IMR-90 (cell line): Measurements from ENCODE around the gene DSE. TPM values are rescaled to one million over a fixed set of nuclear protein-coding genes. Genes with fewer than 3 reads are reported as not detected.

Experiments
- ATAC-seq: fragments of 200-7000 bp; cut with Tn5 transposase; 2 replicates; pipeline ENCODE4 v1.9.1; 2020; ENCODE audit warnings: low read depth, mild to moderate bottlenecking, moderate library complexity
- BruUV-seq: library from RNA; stranded (reverse); fragments of 400-500 nt; replicated peaks from 2 replicates; lab custom pipeline; 2021; lab: Mats Ljungman, UMichigan
- CTCF ChIA-PET: fragments of 300-600 bp; formaldehyde crosslinking; extraction: SDS; loops from one replicate; lab custom pipeline; 2021; ENCODE audit warnings: antibody characterized with exemption; lab: Yijun Ruan, JAX
- POLR2A ChIA-PET: fragments of 300-600 bp; sonication (Branson Sonifier 250); formaldehyde crosslinking; loops from one replicate; lab custom pipeline; 2022; ENCODE audit warnings: antibody characterized with exemption; ENCODE audit not compliant: unreplicated experiment; lab: Charles Lee
- DNase-seq: peaks from one replicate; pipeline ENCODE4 v3.0.0; 2013
- H2AFZ ChIP-seq: replicated peaks from 2 replicates; pipeline ENCODE3; 2013; ENCODE audit warnings: low read length, mild to moderate bottlenecking; ENCODE audit not compliant: poor library complexity
- H2AK5ac ChIP-seq: 2 replicates; pipeline ENCODE4 v1.6.1; 2013; ENCODE audit warnings: low read depth, low read length, inconsistent platforms
- H2AK9ac ChIP-seq: replicated peaks from 2 replicates; pipeline ENCODE3; 2013; ENCODE audit warnings: mild to moderate bottlenecking, low read depth, low read length, moderate library complexity; ENCODE audit not compliant: poor library complexity
- H2BK120ac ChIP-seq: 2 replicates; pipeline ENCODE4 v1.6.1; 2013; ENCODE audit warnings: low read depth, low read length, inconsistent platforms
- H2BK15ac ChIP-seq: 3 replicates; pipeline ENCODE4 v1.6.1; 2013; ENCODE audit warnings: low read depth, low read length, inconsistent platforms
- H2BK20ac ChIP-seq: 2 replicates; pipeline ENCODE4 v1.6.1; 2013; ENCODE audit warnings: low read depth, mild to moderate bottlenecking, inconsistent platforms, low read length, moderate library complexity
- H2BK5ac ChIP-seq: 2 replicates; pipeline ENCODE4 v1.6.1; 2013; ENCODE audit warnings: mild to moderate bottlenecking, low read depth, low read length, inconsistent platforms; ENCODE audit not compliant: poor library complexity, severe bottlenecking
- H3K14ac ChIP-seq: replicated peaks from 2 replicates; pipeline ENCODE4 v1.6.1; 2013; ENCODE audit warnings: low read depth, low read length, inconsistent platforms
- H3K18ac ChIP-seq: 2 replicates; pipeline ENCODE4 v1.6.1; 2013; ENCODE audit warnings: low read depth, low read length, control low read depth
- H3K23ac ChIP-seq: 2 replicates; pipeline ENCODE4 v1.6.1; 2013; ENCODE audit warnings: low read depth, low read length, inconsistent platforms
- H3K27ac ChIP-seq: 2 replicates; pipeline ENCODE4 v1.5.1; 2013; ENCODE audit warnings: mild to moderate bottlenecking, control low read depth, low read length; ENCODE audit not compliant: insufficient read depth
- H3K27me3 ChIP-seq: 2 replicates; pipeline ENCODE4 v1.6.1; 2013; ENCODE audit warnings: low read length; ENCODE audit not compliant: control insufficient read depth, insufficient read depth
- H3K36me3 ChIP-seq: 2 replicates; pipeline ENCODE4 v1.6.1; 2013; ENCODE audit warnings: low read length, mixed read lengths; ENCODE audit not compliant: control insufficient read depth, insufficient read depth
- H3K4ac ChIP-seq: 2 replicates; pipeline ENCODE4 v1.6.1; 2013; ENCODE audit warnings: low read depth, low read length, inconsistent platforms
- H3K4me1 ChIP-seq: 2 replicates; pipeline ENCODE4 v1.6.1; 2013; ENCODE audit warnings: low read length, mixed read lengths; ENCODE audit not compliant: control insufficient read depth, insufficient read depth
- H3K4me2 ChIP-seq: 2 replicates; pipeline ENCODE4 v1.6.1; 2013; ENCODE audit warnings: low read depth, mild to moderate bottlenecking, control low read depth, low read length, moderate library complexity
- H3K4me3 ChIP-seq: 2 replicates; pipeline ENCODE4 v1.5.1; 2013; ENCODE audit warnings: low read depth, mild to moderate bottlenecking, control low read depth, low read length, moderate library complexity; ENCODE audit not compliant: insufficient read depth
- H3K56ac ChIP-seq: 2 replicates; pipeline ENCODE4 v1.6.1; 2013; ENCODE audit warnings: low read length, inconsistent platforms; ENCODE audit not compliant: insufficient read depth; ENCODE audit errors: extremely low read depth
- H3K79me1 ChIP-seq, 2 experiments: 2 replicates each; pipeline ENCODE4 v1.6.1; 2013; ENCODE audit warnings: low read length in 2 of 2, inconsistent platforms in 1 of 2, low read depth in 1 of 2
- H3K9ac ChIP-seq: 2 replicates; pipeline ENCODE4 v1.6.1; 2013; ENCODE audit warnings: low read depth, low read length, control low read depth
- H3K9me1 ChIP-seq: 2 replicates; pipeline ENCODE4 v1.6.1; 2013; ENCODE audit warnings: low read length, inconsistent platforms; ENCODE audit not compliant: insufficient read depth
- H3K9me3 ChIP-seq: 2 replicates; pipeline ENCODE4 v1.6.1; 2013; ENCODE audit warnings: low read length; ENCODE audit not compliant: control insufficient read depth, insufficient read depth
- H4K20me1 ChIP-seq: 2 replicates; pipeline ENCODE4 v1.6.1; 2013; ENCODE audit warnings: low read length, inconsistent platforms; ENCODE audit not compliant: insufficient read depth
- H4K5ac ChIP-seq: 2 replicates; pipeline ENCODE4 v1.6.1; 2013; ENCODE audit warnings: mild to moderate bottlenecking, low read depth, low read length, control low read depth
- H4K8ac ChIP-seq, 2 experiments: 2 replicates each; pipeline ENCODE4 v1.6.1; 2013; ENCODE audit warnings: low read depth in 2 of 2, low read length in 2 of 2, control low read depth in 1 of 2, inconsistent platforms in 1 of 2
- H4K91ac ChIP-seq: 2 replicates; pipeline ENCODE4 v1.6.1; 2013; ENCODE audit warnings: low read depth, low read length, inconsistent platforms; ENCODE audit not compliant: insufficient read depth
- BHLHE40 ChIP-seq: fragments of 150-350 bp; IDR thresholded peaks from 2 replicates; pipeline ENCODE4 v1.6.1; 2016; ENCODE audit warnings: mild to moderate bottlenecking, low read depth, low read length
- CHD1 ChIP-seq: IDR thresholded peaks from 2 replicates; pipeline ENCODE4 v1.6.1; 2012; ENCODE audit warnings: low read depth, low read length, improper control_type of control experiment
- FOS ChIP-seq: fragments of 150-350 bp; IDR thresholded peaks from 2 replicates; pipeline ENCODE4 v1.6.1; 2016; ENCODE audit warnings: low read depth, low read length
- NFE2L2 ChIP-seq: fragments of 150-350 bp; IDR thresholded peaks from 2 replicates; pipeline ENCODE4 v1.6.1; 2016; ENCODE audit warnings: low read depth, mild to moderate bottlenecking, low read length
- POLR2A ChIP-seq: IDR thresholded peaks from 2 replicates; pipeline ENCODE4 v1.6.1; 2012; ENCODE audit warnings: mild to moderate bottlenecking, low read depth, low read length
- RAD21 ChIP-seq: IDR thresholded peaks from 2 replicates; pipeline ENCODE4 v1.6.1; 2012; ENCODE audit warnings: low read length, improper control_type of control experiment
- RCOR1 ChIP-seq: IDR thresholded peaks from 2 replicates; pipeline ENCODE4 v1.6.1; 2012; ENCODE audit warnings: mild to moderate bottlenecking, low read length, improper control_type of control experiment; ENCODE audit not compliant: insufficient replicate concordance
- RFX5 ChIP-seq: IDR thresholded peaks from 2 replicates; pipeline ENCODE4 v1.8.0; 2012; ENCODE audit warnings: low read depth, mild to moderate bottlenecking, low read length, moderate library complexity
- WGBS, 2 experiments: methylation state at CpG; one replicate each; pipeline versions ENCODE4 v1.1.5 to v1.1.7; 2013; ENCODE audit warnings: missing lambda C conversion rate in 2 of 2; ENCODE audit not compliant: insufficient read length in 1 of 2; ENCODE audit errors: extremely low coverage in 2 of 2; 5-methylcytosine and 5-hydroxymethylcytosine counted together
- dilution Hi-C: fragments of 300-500 bp; cut with HindIII; formaldehyde crosslinking; loops from one replicate; pipeline ENCODE4 v1.14.3; 2018; ENCODE audit warnings: low sequenced_read_pairs; ENCODE audit not compliant: unreplicated experiment
- in situ Hi-C: fragments of 300-500 bp; cut with MboI; formaldehyde crosslinking; loops from 3 replicates; pipeline ENCODE4 v1.14.3; 2019; ENCODE audit warnings: low sequenced_read_pairs, inconsistent platforms, mixed read lengths
- intact Hi-C: fragments of 100-400 bp; cut with micrococcal nuclease; formaldehyde crosslinking; loops from 2 replicates; pipeline ENCODE4 v1.10.0; 2022
- polyA plus RNA-seq, 3 experiments: library from polyadenylated mRNA; depleted of rRNA; stranded (reverse); fragments of >200 nt; gene quantifications; 2 replicates each; pipeline ENCODE4 v1.2.3, GENCODE V29; 2012; ENCODE audit warnings: low replicate concordance in 1 of 3
- total RNA-seq: library from RNA; depleted of rRNA; stranded (reverse); fragments of >200 nt; gene quantifications from 2 replicates; pipeline ENCODE4 v1.2.3, GENCODE V29; 2012
- TF ChIP-seq, protein P1 (sequence below): fragments of 150-350 bp; IDR thresholded peaks from 2 replicates; pipeline ENCODE4 v1.6.1; 2016; ENCODE audit warnings: low read depth, mild to moderate bottlenecking, low read length, moderate library complexity, borderline replicate concordance
- TF ChIP-seq, protein P2 (sequence below): conservative IDR thresholded peaks from 2 replicates; pipeline ENCODE4 v1.5.1; 2012; ENCODE audit warnings: mild to moderate bottlenecking, low read depth, low read length, improper control_type of control experiment
- TF ChIP-seq, protein P3 (sequence below): fragments of 150-350 bp; IDR thresholded peaks from 2 replicates; pipeline ENCODE4 v1.6.1; 2017; ENCODE audit warnings: mild to moderate bottlenecking, antibody characterized with exemption, low read length, low read depth

The DSE gene
- total and polyA plus RNA-seq, 2 of the 4 experiments (the other 2 are of a cell fraction): 48.0 to 154 TPM

DNA sequence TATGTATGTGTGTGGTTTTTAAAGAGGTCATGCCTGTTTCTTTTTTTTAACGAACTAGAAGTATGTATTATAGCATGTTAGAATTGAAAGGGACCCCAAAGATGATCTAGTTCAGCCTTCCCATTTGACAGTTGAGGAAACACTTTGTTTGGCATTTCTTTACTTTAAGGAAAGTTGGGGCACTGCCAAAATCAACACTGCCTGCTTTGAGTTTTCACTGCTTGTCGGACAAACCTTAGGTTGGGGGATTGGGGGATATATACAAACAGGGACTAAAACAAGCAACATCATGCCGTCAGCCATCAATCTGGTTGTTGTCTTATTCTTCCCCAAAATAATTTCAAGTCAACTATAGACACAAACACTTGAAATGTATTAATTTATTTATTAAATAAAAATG, 76.3 kb downstream of the DSE start:
- H3K27ac ChIP-seq: peak overlapping the region; percentile 96; the same call in 1 of the 2 replicates

More for the DNA sequence above, 76.3 kb downstream of the DSE start:
- Histone ChIP-seq H3K56ac (peak overlapping the region; percentile 70; the same call in 1 of the 2 replicates), H2BK20ac (peak overlapping the region; percentile 88), H3K9me1 (peaks cover 23% of the 10 kb centered on the region), H2AK5ac (peak overlapping the region; percentile 37; the same call in 1 of the 2 replicates), H4K91ac (peak overlapping the region; percentile 73), H2BK5ac (peak overlapping the region; percentile 92), H3K9ac (peak overlapping the region; percentile 66; the same call in 1 of the 2 replicates), H2BK15ac (peak overlapping the region; percentile 58; the same call in 1 of the 3 replicates), H3K14ac (peak overlapping the region; percentile 29; the same call in 1 of the 2 replicates), H3K4me2 (peak overlapping the region; percentile 94), H3K23ac (peak overlapping the region; percentile 61), H3K18ac (peak overlapping the region; percentile 97), H3K4me3 (no peak overlapping the region), H4K8ac (peak overlapping the region in 1 of 2 experiments; percentile 82; a peak in 2 of 4 replicates), H4K5ac (peak overlapping the region; percentile 36), H3K27me3 (no peaks in the 10 kb centered on the region), H2AK9ac (no peak overlapping the region), H2BK120ac (peak overlapping the region; percentile 88), H4K20me1 (peaks cover 3% of the 10 kb centered on the region; the same call in 1 of the 2 replicates), H3K4me1 (peaks cover 9% of the 10 kb centered on the region), H3K4ac (peak overlapping the region; percentile 75), H3K9me3 (no peaks in the 10 kb centered on the region), H3K36me3 (no peaks in the 10 kb centered on the region; the same call in 1 of the 2 replicates), H3K79me1 (peaks cover 5 to 12% of the 10 kb centered on the region in 2 experiments; a peak in 3 of 4 replicates), H2AFZ (no peak overlapping the region)
- TF ChIP-seq RCOR1 (no peak), NFE2L2 (no peak), CHD1 (no peak), RAD21 (no peak), FOS (no peak), BHLHE40 (no peak), POLR2A (no peak), RFX5 (no peak)
- TF ChIP-seq, protein P1, sequence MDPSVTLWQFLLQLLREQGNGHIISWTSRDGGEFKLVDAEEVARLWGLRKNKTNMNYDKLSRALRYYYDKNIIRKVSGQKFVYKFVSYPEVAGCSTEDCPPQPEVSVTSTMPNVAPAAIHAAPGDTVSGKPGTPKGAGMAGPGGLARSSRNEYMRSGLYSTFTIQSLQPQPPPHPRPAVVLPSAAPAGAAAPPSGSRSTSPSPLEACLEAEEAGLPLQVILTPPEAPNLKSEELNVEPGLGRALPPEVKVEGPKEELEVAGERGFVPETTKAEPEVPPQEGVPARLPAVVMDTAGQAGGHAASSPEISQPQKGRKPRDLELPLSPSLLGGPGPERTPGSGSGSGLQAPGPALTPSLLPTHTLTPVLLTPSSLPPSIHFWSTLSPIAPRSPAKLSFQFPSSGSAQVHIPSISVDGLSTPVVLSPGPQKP: no peak
- TF ChIP-seq, protein P2, sequence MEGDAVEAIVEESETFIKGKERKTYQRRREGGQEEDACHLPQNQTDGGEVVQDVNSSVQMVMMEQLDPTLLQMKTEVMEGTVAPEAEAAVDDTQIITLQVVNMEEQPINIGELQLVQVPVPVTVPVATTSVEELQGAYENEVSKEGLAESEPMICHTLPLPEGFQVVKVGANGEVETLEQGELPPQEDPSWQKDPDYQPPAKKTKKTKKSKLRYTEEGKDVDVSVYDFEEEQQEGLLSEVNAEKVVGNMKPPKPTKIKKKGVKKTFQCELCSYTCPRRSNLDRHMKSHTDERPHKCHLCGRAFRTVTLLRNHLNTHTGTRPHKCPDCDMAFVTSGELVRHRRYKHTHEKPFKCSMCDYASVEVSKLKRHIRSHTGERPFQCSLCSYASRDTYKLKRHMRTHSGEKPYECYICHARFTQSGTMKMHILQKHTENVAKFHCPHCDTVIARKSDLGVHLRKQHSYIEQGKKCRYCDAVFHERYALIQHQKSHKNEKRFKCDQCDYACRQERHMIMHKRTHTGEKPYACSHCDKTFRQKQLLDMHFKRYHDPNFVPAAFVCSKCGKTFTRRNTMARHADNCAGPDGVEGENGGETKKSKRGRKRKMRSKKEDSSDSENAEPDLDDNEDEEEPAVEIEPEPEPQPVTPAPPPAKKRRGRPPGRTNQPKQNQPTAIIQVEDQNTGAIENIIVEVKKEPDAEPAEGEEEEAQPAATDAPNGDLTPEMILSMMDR: no peak
- TF ChIP-seq, protein P3, sequence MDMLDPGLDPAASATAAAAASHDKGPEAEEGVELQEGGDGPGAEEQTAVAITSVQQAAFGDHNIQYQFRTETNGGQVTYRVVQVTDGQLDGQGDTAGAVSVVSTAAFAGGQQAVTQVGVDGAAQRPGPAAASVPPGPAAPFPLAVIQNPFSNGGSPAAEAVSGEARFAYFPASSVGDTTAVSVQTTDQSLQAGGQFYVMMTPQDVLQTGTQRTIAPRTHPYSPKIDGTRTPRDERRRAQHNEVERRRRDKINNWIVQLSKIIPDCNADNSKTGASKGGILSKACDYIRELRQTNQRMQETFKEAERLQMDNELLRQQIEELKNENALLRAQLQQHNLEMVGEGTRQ: no peak
- BruUV-seq: no TSS peak
- ChIA-PET CTCF (interaction anchor here (0.6 to 2.8 kb wide), 5 partner anchors 14 to 159 kb away, joined by 3 to 12 read pairs (median 3); partner anchors contain the start of gene CALHM5), POLR2A (no interaction called here)
- DNase-seq (no peak), ATAC-seq (no peak)
- dilution Hi-C loops (no loop called here), in situ Hi-C loops (loop anchor here (25.0 kb wide), 1 partner anchor 160 kb away; the partner anchor contains the start of gene TSPYL1), intact Hi-C loops (loop anchor here (1.0 to 5.0 kb wide), 3 partner anchors 64 to 115 kb away; partner anchors contain the start of genes CALHM5 and DSE)
- WGBS, 2 experiments: 20% methylated on average over 1 of the region's 3 CpGs; no CpG with 5 or more reads in 1 of the 2 experiments
